HepG2 (cell line): ENCODE measurements around the gene SYNJ2. TPM values are rescaled to one million over a fixed set of nuclear protein-coding genes. Genes with fewer than 3 reads are reported as not detected.
A peak's percentile ranks its signal among the peaks of the same experiment; 100 is the strongest.

Experiments used
- ATAD3A ChIP-seq: sonication (generic); formaldehyde crosslinking; IDR thresholded peaks from 2 replicates; pipeline ENCODE4 v1.4.0; 2020; ENCODE audit warnings: missing genetic modification reagents
- HOXA7 ChIP-seq: sonication (generic); formaldehyde crosslinking; IDR thresholded peaks from 2 replicates; pipeline ENCODE4 v1.8.1; 2022; ENCODE audit warnings: mild to moderate bottlenecking, missing genetic modification reagents, moderate library complexity
- NR2F2 ChIP-seq: IDR thresholded peaks from 2 replicates; pipeline ENCODE4 v1.6.1; 2012; ENCODE audit warnings: low read depth, inconsistent platforms, borderline replicate concordance
- REL ChIP-seq: sonication (generic); formaldehyde crosslinking; conservative IDR thresholded peaks from 2 replicates; pipeline ENCODE4 v1.8.0; 2022; ENCODE audit warnings: mild to moderate bottlenecking, missing genetic modification reagents, moderate library complexity
- ZNF253 ChIP-seq: sonication (generic); formaldehyde crosslinking; IDR thresholded peaks from 2 replicates; pipeline ENCODE4 v1.8.0; 2022; ENCODE audit warnings: mild to moderate bottlenecking, missing genetic modification reagents, borderline replicate concordance
- ZNF530 ChIP-seq: sonication (generic); formaldehyde crosslinking; IDR thresholded peaks from 2 replicates; pipeline ENCODE4 v1.5.0; 2020; ENCODE audit warnings: low read depth, mild to moderate bottlenecking, missing genetic modification reagents
- ZNF776 ChIP-seq: sonication (generic); formaldehyde crosslinking; IDR thresholded peaks from 2 replicates; pipeline ENCODE4 v1.4.0; 2020; ENCODE audit warnings: mild to moderate bottlenecking, missing genetic modification reagents
- ZSCAN20 ChIP-seq: sonication (generic); formaldehyde crosslinking; IDR thresholded peaks from 2 replicates; pipeline ENCODE4 v1.4.0; 2020; ENCODE audit warnings: missing genetic modification reagents, mild to moderate bottlenecking, borderline replicate concordance
- ZSCAN9 ChIP-seq: IDR thresholded peaks from 2 replicates; pipeline ENCODE4 v1.6.1; 2016; ENCODE audit warnings: borderline replicate concordance
- polyA plus RNA-seq, 8 experiments: library from polyadenylated mRNA; depleted of rRNA in 3 of 8; stranded (reverse) in 7 of 8; unstranded in 1 of 8; fragments of >200 nt; fragmentation: Illumina TruSeq in 4 of 8; extraction: Trizol in 4 of 8; gene quantifications; 2 replicates each; pipeline versions ENCODE4 v1.2.1 to v1.2.3, GENCODE V29; 2011 to 2016; ENCODE audit warnings: low read depth in 4 of 8, missing spikeins in 1 of 8, mixed read lengths in 1 of 8; ENCODE audit not compliant: insufficient read depth in 1 of 8
- total RNA-seq, 5 experiments: library from RNA; depleted of rRNA; stranded (reverse); fragments of >200 nt; fragmentation: Illumina TruSeq; extraction: Trizol; gene quantifications; 2 replicates each; pipeline ENCODE4 v1.2.3, GENCODE V29; 2016; ENCODE audit warnings: low read depth in 1 of 5
- TF ChIP-seq, protein P1 (sequence below): sonication (generic); formaldehyde crosslinking; IDR thresholded peaks from 2 replicates; pipeline ENCODE4 v1.4.0; 2020; ENCODE audit warnings: missing genetic modification reagents
- TF ChIP-seq, protein P2 (sequence below): sonication (generic); formaldehyde crosslinking; IDR thresholded peaks from 2 replicates; pipeline ENCODE4 v1.5.1; 2020; ENCODE audit warnings: mild to moderate bottlenecking, missing genetic modification reagents, borderline replicate concordance
- TF ChIP-seq, protein P3 (sequence below): sonication (generic); formaldehyde crosslinking; IDR thresholded peaks from 2 replicates; pipeline ENCODE4 v1.4.0; 2020; ENCODE audit warnings: missing genetic modification reagents
- TF ChIP-seq, protein P4 (sequence below): IDR thresholded peaks from 2 replicates; pipeline ENCODE4 v1.6.1; 2018; ENCODE audit warnings: missing genetic modification reagents
- TF ChIP-seq, protein P5 (sequence below): sonication (generic); formaldehyde crosslinking; IDR thresholded peaks from 2 replicates; pipeline ENCODE4 v1.4.0; 2020; ENCODE audit warnings: missing genetic modification reagents
- TF ChIP-seq, protein P6 (sequence below): sonication (generic); formaldehyde crosslinking; IDR thresholded peaks from 2 replicates; pipeline ENCODE4 v1.4.0; 2020; ENCODE audit warnings: missing genetic modification reagents
- TF ChIP-seq, protein P7 (sequence below): sonication (generic); formaldehyde crosslinking; IDR thresholded peaks from 2 replicates; pipeline ENCODE4 v1.5.0; 2020; ENCODE audit warnings: mild to moderate bottlenecking, missing genetic modification reagents

The SYNJ2 gene
- total and polyA plus RNA-seq, 2 of the 13 experiments (the other 11 are each of a cell fraction or from before 2014, with no cell fraction given): 39.1 to 57.6 TPM

DNA sequence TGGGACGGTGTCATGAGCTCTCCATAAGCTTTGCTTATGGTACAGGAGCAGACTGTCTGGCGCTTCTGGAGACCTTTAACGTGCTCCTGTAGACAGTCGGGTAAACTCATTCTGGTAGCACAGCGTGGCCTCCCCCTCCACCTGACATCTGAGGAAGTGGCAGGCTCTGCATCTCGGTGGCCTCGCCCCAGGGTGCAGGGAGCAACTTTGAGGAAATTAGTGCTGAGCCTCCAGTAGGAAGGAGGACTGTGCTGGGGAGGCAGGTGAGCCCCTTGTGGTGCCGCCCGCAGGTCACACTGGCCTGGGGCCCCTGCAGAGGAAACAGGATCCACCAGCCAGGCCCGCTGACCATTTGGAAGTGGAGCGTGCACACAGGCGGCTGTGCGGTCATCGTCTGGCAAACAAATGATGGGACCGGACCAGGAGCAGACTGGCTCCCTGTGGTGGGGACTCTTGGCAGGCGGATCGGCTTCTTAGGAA, 57.9 kb downstream of the SYNJ2 start (continued):
- TF ChIP-seq, protein P1, sequence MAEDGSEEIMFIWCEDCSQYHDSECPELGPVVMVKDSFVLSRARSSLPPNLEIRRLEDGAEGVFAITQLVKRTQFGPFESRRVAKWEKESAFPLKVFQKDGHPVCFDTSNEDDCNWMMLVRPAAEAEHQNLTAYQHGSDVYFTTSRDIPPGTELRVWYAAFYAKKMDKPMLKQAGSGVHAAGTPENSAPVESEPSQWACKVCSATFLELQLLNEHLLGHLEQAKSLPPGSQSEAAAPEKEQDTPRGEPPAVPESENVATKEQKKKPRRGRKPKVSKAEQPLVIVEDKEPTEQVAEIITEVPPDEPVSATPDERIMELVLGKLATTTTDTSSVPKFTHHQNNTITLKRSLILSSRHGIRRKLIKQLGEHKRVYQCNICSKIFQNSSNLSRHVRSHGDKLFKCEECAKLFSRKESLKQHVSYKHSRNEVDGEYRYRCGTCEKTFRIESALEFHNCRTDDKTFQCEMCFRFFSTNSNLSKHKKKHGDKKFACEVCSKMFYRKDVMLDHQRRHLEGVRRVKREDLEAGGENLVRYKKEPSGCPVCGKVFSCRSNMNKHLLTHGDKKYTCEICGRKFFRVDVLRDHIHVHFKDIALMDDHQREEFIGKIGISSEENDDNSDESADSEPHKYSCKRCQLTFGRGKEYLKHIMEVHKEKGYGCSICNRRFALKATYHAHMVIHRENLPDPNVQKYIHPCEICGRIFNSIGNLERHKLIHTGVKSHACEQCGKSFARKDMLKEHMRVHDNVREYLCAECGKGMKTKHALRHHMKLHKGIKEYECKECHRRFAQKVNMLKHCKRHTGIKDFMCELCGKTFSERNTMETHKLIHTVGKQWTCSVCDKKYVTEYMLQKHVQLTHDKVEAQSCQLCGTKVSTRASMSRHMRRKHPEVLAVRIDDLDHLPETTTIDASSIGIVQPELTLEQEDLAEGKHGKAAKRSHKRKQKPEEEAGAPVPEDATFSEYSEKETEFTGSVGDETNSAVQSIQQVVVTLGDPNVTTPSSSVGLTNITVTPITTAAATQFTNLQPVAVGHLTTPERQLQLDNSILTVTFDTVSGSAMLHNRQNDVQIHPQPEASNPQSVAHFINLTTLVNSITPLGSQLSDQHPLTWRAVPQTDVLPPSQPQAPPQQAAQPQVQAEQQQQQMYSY (CRISPR knock-in tag): no peak
- TF ChIP-seq ZSCAN20 (CRISPR knock-in tag) (no peak), ZNF253 (no peak), ZSCAN9 (CRISPR knock-in tag) (no peak), HOXA7 (CRISPR knock-in tag) (no peak), REL (no peak), NR2F2 (no peak), ATAD3A (CRISPR knock-in tag) (no peak), ZNF776 (CRISPR knock-in tag) (no peak), ZNF530 (no peak)
- TF ChIP-seq, protein P2, sequence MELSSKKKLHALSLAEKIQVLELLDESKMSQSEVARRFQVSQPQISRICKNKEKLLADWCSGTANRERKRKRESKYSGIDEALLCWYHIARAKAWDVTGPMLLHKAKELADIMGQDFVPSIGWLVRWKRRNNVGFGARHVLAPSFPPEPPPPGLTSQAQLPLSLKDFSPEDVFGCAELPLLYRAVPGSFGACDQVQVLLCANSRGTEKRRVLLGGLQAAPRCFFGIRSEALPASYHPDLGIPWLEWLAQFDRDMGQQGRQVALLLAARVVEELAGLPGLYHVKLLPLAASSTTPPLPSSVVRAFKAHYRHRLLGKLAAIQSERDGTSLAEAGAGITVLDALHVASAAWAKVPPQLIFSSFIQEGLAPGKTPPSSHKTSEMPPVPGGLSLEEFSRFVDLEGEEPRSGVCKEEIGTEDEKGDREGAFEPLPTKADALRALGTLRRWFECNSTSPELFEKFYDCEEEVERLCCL (CRISPR knock-in tag): no peak
- TF ChIP-seq, protein P3, sequence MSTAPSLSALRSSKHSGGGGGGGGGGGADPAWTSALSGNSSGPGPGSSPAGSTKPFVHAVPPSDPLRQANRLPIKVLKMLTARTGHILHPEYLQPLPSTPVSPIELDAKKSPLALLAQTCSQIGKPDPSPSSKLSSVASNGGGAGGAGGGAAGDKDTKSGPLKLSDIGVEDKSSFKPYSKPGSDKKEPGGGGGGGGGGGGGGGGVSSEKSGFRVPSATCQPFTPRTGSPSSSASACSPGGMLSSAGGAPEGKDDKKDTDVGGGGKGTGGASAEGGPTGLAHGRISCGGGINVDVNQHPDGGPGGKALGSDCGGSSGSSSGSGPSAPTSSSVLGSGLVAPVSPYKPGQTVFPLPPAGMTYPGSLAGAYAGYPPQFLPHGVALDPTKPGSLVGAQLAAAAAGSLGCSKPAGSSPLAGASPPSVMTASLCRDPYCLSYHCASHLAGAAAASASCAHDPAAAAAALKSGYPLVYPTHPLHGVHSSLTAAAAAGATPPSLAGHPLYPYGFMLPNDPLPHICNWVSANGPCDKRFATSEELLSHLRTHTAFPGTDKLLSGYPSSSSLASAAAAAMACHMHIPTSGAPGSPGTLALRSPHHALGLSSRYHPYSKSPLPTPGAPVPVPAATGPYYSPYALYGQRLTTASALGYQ (CRISPR knock-in tag): no peak
- TF ChIP-seq, protein P4, sequence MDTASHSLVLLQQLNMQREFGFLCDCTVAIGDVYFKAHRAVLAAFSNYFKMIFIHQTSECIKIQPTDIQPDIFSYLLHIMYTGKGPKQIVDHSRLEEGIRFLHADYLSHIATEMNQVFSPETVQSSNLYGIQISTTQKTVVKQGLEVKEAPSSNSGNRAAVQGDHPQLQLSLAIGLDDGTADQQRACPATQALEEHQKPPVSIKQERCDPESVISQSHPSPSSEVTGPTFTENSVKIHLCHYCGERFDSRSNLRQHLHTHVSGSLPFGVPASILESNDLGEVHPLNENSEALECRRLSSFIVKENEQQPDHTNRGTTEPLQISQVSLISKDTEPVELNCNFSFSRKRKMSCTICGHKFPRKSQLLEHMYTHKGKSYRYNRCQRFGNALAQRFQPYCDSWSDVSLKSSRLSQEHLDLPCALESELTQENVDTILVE: no peak
- TF ChIP-seq, protein P5, sequence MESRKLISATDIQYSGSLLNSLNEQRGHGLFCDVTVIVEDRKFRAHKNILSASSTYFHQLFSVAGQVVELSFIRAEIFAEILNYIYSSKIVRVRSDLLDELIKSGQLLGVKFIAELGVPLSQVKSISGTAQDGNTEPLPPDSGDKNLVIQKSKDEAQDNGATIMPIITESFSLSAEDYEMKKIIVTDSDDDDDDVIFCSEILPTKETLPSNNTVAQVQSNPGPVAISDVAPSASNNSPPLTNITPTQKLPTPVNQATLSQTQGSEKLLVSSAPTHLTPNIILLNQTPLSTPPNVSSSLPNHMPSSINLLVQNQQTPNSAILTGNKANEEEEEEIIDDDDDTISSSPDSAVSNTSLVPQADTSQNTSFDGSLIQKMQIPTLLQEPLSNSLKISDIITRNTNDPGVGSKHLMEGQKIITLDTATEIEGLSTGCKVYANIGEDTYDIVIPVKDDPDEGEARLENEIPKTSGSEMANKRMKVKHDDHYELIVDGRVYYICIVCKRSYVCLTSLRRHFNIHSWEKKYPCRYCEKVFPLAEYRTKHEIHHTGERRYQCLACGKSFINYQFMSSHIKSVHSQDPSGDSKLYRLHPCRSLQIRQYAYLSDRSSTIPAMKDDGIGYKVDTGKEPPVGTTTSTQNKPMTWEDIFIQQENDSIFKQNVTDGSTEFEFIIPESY: no peak; the same call in 1 of the 2 replicates
- TF ChIP-seq, protein P6, sequence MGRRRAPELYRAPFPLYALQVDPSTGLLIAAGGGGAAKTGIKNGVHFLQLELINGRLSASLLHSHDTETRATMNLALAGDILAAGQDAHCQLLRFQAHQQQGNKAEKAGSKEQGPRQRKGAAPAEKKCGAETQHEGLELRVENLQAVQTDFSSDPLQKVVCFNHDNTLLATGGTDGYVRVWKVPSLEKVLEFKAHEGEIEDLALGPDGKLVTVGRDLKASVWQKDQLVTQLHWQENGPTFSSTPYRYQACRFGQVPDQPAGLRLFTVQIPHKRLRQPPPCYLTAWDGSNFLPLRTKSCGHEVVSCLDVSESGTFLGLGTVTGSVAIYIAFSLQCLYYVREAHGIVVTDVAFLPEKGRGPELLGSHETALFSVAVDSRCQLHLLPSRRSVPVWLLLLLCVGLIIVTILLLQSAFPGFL: no peak
- TF ChIP-seq, protein P7, sequence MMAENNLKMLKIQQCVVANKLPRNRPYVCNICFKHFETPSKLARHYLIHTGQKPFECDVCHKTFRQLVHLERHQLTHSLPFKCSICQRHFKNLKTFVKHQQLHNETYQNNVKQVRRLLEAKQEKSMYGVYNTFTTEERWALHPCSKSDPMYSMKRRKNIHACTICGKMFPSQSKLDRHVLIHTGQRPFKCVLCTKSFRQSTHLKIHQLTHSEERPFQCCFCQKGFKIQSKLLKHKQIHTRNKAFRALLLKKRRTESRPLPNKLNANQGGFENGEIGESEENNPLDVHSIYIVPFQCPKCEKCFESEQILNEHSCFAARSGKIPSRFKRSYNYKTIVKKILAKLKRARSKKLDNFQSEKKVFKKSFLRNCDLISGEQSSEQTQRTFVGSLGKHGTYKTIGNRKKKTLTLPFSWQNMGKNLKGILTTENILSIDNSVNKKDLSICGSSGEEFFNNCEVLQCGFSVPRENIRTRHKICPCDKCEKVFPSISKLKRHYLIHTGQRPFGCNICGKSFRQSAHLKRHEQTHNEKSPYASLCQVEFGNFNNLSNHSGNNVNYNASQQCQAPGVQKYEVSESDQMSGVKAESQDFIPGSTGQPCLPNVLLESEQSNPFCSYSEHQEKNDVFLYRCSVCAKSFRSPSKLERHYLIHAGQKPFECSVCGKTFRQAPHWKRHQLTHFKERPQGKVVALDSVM (CRISPR knock-in tag): peak; percentile 76; the same call in 1 of the 2 replicates
